A673 (cell line): ENCODE data around the gene GLO1.

Source experiments
- CTCF ChIP-seq: fragments of 300-800, 200-600 bp; sonication (generic); conservative IDR thresholded peaks from 2 replicates; pipeline ENCODE4 v1.5.1; 2017; ENCODE audit warnings: low read depth, mild to moderate bottlenecking, antibody characterized with exemption, low read length, moderate library complexity, mixed read lengths
- EZH2 ChIP-seq: fragments of 200-600 bp; sonication (generic); IDR thresholded peaks from 2 replicates; pipeline ENCODE4 v1.6.1; 2017; ENCODE audit warnings: borderline replicate concordance, low read depth, mild to moderate bottlenecking, mixed read lengths, antibody characterized with exemption, low read length; ENCODE audit not compliant: poor library complexity, severe bottlenecking

GRCh38 chr6:38687043-38687353, 15.9 kb downstream of the GLO1 start:
- TF ChIP-seq CTCF (no peak), EZH2 (no peak)
